D341Med (cell line): ENCODE measurements around the gene MYO9A.
A peak's percentile ranks its signal among the peaks of the same experiment; 100 is the strongest.
"Not testable (repeated sequence)": the region's sequence is repeated elsewhere in the genome, so short reads cannot be mapped to it uniquely, and the experiment has no call there.

Source experiments
- DNase-seq: peaks from one replicate; pipeline ENCODE4 v3.0.0; 2012; ENCODE audit warnings: low spot score

MYO9A gene

GRCh38 chr15:72140088-72140487 is 22.1 kb upstream of the MYO9A start:
- no peak for DNase-seq

GRCh38 chr15:72139667-72140066 is 21.7 kb upstream of the MYO9A start:
- no peak for DNase-seq

- DNase-seq: no peak
These were observed 18.5 kb upstream of the MYO9A start for GRCh38 chr15:72136170-72137051.

- no peak for DNase-seq
These were observed 17.8 kb upstream of the MYO9A start for GRCh38 chr15:72135719-72136118.

- no peak for DNase-seq
These were observed 15.3 kb upstream of the MYO9A start for GRCh38 chr15:72133211-72133610.

GRCh38 chr15:72131922-72132321 is 14.0 kb upstream of the MYO9A start:
- no peak for DNase-seq

GRCh38 chr15:72130272-72130671 is 12.3 kb upstream of the MYO9A start:
- no peak for DNase-seq

GRCh38 chr15:72128359-72128758 is 10.4 kb upstream of the MYO9A start:
- no peak for DNase-seq

- DNase-seq: no peak
These were observed 9.9 kb upstream of the MYO9A start for GRCh38 chr15:72127724-72128322.

- DNase-seq: no peak
These were observed 6.3 kb upstream of the MYO9A start for GRCh38 chr15:72124218-72124617.

- peak; percentile 85 for DNase-seq
These were observed 399 bp downstream of the MYO9A start for GRCh38 chr15:72117486-72118016.

- peak; percentile 27 for DNase-seq
These were observed 1.0 kb downstream of the MYO9A start for GRCh38 chr15:72116731-72117485.

GRCh38 chr15:72113347-72114031 is 4.5 kb downstream of the MYO9A start:
- no peak for DNase-seq

GRCh38 chr15:72112805-72113204 is 5.1 kb downstream of the MYO9A start:
- no peak for DNase-seq

GRCh38 chr15:72112116-72112515 is 5.8 kb downstream of the MYO9A start:
- no peak for DNase-seq

- DNase-seq: no peak
These were observed 7.6 kb downstream of the MYO9A start for GRCh38 chr15:72110355-72110754.

- no peak for DNase-seq
These were observed 11.9 kb downstream of the MYO9A start for GRCh38 chr15:72106068-72106467.

- no peak for DNase-seq
These were observed 12.8 kb downstream of the MYO9A start for GRCh38 chr15:72105111-72105510.

GRCh38 chr15:72100551-72100950 is 17.4 kb downstream of the MYO9A start:
- not testable (repeated sequence) for DNase-seq

- no peak for DNase-seq
These were observed 18.8 kb downstream of the MYO9A start for GRCh38 chr15:72099155-72099554.

GRCh38 chr15:72098040-72098439 is 19.9 kb downstream of the MYO9A start:
- no peak for DNase-seq

- no peak for DNase-seq
These were observed 21.2 kb downstream of the MYO9A start for GRCh38 chr15:72096796-72097195.
